Neural progenitor cell (in vitro differentiated cells): Measurements from ENCODE around the gene LRP2.

Experiments used
- CTCF ChIP-seq: fragments of 200-600 bp; sonication (generic); IDR thresholded peaks from 2 replicates; pipeline ENCODE4 v1.5.1; 2017; ENCODE audit warnings: antibody characterized with exemption, mild to moderate bottlenecking
- EZH2 ChIP-seq: fragments of 200-600 bp; sonication (generic); IDR thresholded peaks from 2 replicates; pipeline ENCODE4 v1.6.1; 2017; ENCODE audit warnings: antibody characterized with exemption, mild to moderate bottlenecking, moderate library complexity
- EZH2phosphoT487 ChIP-seq: fragments of 200-600 bp; sonication (generic); IDR thresholded peaks from 2 replicates; pipeline ENCODE4 v1.6.1; 2017; ENCODE audit warnings: antibody characterized with exemption

- TF ChIP-seq CTCF (no peak), EZH2 (no peak), EZH2phosphoT487 (no peak)
Observed at GRCh38 chr2:169229590-169229989, 132.7 kb downstream of the LRP2 start.
